ENCODE results near the gene ENOPH1. TPM values are rescaled to one million over a fixed set of nuclear protein-coding genes. Genes with fewer than 3 reads are reported as not detected.

The ENOPH1 gene
- total and polyA plus RNA-seq, 2 of the 13 experiments (the other 11 are each of a cell fraction or from before 2014, with no cell fraction given), result 15.5 to 64.3 TPM

DNA sequence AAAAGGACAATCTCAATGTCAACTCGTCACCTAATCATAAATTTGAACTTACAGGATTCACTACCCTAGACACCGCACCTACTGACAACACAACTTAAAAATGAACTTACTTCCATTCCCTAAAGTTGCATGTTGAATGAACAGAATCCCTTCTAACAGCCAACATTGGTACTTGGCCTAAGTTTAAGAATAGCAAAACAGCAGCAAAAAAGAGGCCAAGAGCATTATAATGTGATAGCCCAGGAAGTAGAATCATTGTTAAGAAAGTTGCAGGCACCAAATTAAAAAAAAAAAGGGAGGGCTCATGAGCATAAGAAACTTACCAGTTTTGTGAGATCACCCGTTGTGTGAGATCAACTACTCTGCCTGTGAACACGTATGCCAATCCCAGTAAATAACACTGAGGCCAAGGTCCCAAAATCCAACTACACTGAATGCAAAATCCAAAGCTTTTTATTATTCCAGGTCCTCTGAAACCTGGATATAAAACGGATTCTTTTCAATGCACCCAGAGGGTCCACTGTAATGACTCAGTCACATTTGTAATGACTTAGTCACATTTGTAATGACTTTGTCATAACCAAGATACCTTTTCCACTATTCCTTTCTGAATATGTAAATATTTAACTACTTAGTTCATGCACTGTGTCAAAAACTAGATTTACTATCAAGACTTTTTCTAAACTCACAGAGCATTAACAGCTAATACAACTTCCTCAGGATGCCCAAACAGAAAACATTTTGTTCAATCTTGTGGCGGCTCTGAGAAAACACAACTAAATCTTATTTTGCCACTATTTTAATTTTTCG is 6.9 kb upstream of the ENOPH1 start (continued):
- TF ChIP-seq, protein P1, sequence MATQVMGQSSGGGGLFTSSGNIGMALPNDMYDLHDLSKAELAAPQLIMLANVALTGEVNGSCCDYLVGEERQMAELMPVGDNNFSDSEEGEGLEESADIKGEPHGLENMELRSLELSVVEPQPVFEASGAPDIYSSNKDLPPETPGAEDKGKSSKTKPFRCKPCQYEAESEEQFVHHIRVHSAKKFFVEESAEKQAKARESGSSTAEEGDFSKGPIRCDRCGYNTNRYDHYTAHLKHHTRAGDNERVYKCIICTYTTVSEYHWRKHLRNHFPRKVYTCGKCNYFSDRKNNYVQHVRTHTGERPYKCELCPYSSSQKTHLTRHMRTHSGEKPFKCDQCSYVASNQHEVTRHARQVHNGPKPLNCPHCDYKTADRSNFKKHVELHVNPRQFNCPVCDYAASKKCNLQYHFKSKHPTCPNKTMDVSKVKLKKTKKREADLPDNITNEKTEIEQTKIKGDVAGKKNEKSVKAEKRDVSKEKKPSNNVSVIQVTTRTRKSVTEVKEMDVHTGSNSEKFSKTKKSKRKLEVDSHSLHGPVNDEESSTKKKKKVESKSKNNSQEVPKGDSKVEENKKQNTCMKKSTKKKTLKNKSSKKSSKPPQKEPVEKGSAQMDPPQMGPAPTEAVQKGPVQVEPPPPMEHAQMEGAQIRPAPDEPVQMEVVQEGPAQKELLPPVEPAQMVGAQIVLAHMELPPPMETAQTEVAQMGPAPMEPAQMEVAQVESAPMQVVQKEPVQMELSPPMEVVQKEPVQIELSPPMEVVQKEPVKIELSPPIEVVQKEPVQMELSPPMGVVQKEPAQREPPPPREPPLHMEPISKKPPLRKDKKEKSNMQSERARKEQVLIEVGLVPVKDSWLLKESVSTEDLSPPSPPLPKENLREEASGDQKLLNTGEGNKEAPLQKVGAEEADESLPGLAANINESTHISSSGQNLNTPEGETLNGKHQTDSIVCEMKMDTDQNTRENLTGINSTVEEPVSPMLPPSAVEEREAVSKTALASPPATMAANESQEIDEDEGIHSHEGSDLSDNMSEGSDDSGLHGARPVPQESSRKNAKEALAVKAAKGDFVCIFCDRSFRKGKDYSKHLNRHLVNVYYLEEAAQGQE (IDR thresholded peaks at IDR 0.05; ENCODE audit: borderline replicate concordance in 1 of 2, low read depth in 1 of 2, low read length in 2 of 2), result no peak
- TF ChIP-seq SSRP1 (CRISPR knock-in tag; IDR thresholded peaks at IDR 0.05) (peak; percentile 55), ZNF382 (CRISPR knock-in tag; IDR thresholded peaks at IDR 0.05; ENCODE audit: borderline replicate concordance) (no peak), POLR2G (IDR thresholded peaks at IDR 0.05; ENCODE audit: low read depth, low read length) (peak; percentile 78), MBD4 (IDR thresholded peaks at IDR 0.05; ENCODE audit: borderline replicate concordance, low read length) (peak; percentile 86), POLR2AphosphoS2 (IDR thresholded peaks at IDR 0.05; ENCODE audit: low read depth, low read length) (peak; percentile 96), TEAD2 (CRISPR knock-in tag; IDR thresholded peaks at IDR 0.05) (no peak), HDAC1 (CRISPR knock-in tag; IDR thresholded peaks at IDR 0.05) (no peak), NFE2L2 (IDR thresholded peaks at IDR 0.05; ENCODE audit: low read length) (no peak), RBFOX2 (IDR thresholded peaks at IDR 0.05; ENCODE audit: low read depth, low read length) (peak; percentile 54), ZNF225 (CRISPR knock-in tag; IDR thresholded peaks at IDR 0.05) (no peak), CCAR2 (optimal IDR thresholded peaks at IDR 0.05; ENCODE audit: low read depth, low read length) (no peak), CREB1 (IDR thresholded peaks at IDR 0.05) (no peak), CREB1 (CRISPR knock-in tag; IDR thresholded peaks at IDR 0.05) (no peak), HOXA7 (CRISPR knock-in tag; IDR thresholded peaks at IDR 0.05) (no peak), KDM1A (CRISPR knock-in tag; IDR thresholded peaks at IDR 0.05) (no peak), ZNF75D (CRISPR knock-in tag; IDR thresholded peaks at IDR 0.05; ENCODE audit: borderline replicate concordance) (no peak), AGO2 (optimal IDR thresholded peaks at IDR 0.05; ENCODE audit: low read depth, low read length) (peak; percentile 62)
- TF ChIP-seq, protein P2, sequence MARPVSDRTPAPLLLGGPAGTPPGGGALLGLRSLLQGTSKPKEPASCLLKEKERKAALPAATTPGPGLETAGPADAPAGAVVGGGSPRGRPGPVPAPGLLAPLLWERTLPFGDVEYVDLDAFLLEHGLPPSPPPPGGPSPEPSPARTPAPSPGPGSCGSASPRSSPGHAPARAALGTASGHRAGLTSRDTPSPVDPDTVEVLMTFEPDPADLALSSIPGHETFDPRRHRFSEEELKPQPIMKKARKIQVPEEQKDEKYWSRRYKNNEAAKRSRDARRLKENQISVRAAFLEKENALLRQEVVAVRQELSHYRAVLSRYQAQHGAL (CRISPR knock-in tag; IDR thresholded peaks at IDR 0.05; ENCODE audit: not compliant biosample characterization), result no peak
- TF ChIP-seq, protein P3, sequence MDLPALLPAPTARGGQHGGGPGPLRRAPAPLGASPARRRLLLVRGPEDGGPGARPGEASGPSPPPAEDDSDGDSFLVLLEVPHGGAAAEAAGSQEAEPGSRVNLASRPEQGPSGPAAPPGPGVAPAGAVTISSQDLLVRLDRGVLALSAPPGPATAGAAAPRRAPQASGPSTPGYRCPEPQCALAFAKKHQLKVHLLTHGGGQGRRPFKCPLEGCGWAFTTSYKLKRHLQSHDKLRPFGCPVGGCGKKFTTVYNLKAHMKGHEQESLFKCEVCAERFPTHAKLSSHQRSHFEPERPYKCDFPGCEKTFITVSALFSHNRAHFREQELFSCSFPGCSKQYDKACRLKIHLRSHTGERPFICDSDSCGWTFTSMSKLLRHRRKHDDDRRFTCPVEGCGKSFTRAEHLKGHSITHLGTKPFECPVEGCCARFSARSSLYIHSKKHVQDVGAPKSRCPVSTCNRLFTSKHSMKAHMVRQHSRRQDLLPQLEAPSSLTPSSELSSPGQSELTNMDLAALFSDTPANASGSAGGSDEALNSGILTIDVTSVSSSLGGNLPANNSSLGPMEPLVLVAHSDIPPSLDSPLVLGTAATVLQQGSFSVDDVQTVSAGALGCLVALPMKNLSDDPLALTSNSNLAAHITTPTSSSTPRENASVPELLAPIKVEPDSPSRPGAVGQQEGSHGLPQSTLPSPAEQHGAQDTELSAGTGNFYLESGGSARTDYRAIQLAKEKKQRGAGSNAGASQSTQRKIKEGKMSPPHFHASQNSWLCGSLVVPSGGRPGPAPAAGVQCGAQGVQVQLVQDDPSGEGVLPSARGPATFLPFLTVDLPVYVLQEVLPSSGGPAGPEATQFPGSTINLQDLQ (CRISPR knock-in tag; IDR thresholded peaks at IDR 0.05), result no peak
- TF ChIP-seq, protein P4, sequence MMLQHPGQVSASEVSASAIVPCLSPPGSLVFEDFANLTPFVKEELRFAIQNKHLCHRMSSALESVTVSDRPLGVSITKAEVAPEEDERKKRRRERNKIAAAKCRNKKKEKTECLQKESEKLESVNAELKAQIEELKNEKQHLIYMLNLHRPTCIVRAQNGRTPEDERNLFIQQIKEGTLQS (CRISPR knock-in tag; IDR thresholded peaks at IDR 0.05), result no peak
- TF ChIP-seq, protein P5, sequence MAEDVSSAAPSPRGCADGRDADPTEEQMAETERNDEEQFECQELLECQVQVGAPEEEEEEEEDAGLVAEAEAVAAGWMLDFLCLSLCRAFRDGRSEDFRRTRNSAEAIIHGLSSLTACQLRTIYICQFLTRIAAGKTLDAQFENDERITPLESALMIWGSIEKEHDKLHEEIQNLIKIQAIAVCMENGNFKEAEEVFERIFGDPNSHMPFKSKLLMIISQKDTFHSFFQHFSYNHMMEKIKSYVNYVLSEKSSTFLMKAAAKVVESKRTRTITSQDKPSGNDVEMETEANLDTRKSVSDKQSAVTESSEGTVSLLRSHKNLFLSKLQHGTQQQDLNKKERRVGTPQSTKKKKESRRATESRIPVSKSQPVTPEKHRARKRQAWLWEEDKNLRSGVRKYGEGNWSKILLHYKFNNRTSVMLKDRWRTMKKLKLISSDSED (CRISPR knock-in tag; IDR thresholded peaks at IDR 0.05), result no peak
